Endothelial cell of umbilical vein (primary cell): ENCODE measurements around the gene CCDC40.

Experiments
- EZH2 ChIP-seq: IDR thresholded peaks from 2 replicates; pipeline ENCODE4 v1.6.1; 2012; ENCODE audit warnings: borderline replicate concordance, low read depth, mild to moderate bottlenecking, moderate library complexity, low read length, inconsistent platforms; ENCODE audit not compliant: severe bottlenecking
- MYC ChIP-seq: IDR thresholded peaks from one replicate; pipeline ENCODE4 v1.6.1; 2011; ENCODE audit warnings: mild to moderate bottlenecking, low read depth, low read length
- POLR2A ChIP-seq: IDR thresholded peaks from 2 replicates; pipeline ENCODE4 v1.6.1; 2012; ENCODE audit warnings: low read depth, mild to moderate bottlenecking, control low read depth, low read length
- POLR2AphosphoS5 ChIP-seq: IDR thresholded peaks from 2 replicates; pipeline ENCODE4 v1.6.1; 2012; ENCODE audit warnings: low read depth, mild to moderate bottlenecking, control low read depth, low read length, moderate library complexity; ENCODE audit not compliant: insufficient read depth
- TF ChIP-seq, protein P1 (sequence below), 2 donors: IDR thresholded peaks; 1 replicate in 1 of 2; 2 replicates in 1 of 2; pipeline ENCODE4 v1.5.1; 2011; ENCODE audit warnings: low read length in 2 of 2, mild to moderate bottlenecking in 2 of 2, moderate library complexity in 2 of 2, control low read depth in 1 of 2, inconsistent platforms in 1 of 2, low read depth in 1 of 2; ENCODE audit not compliant: insufficient read depth in 1 of 2; ENCODE audit errors: extremely low read depth in 1 of 2

DNA sequence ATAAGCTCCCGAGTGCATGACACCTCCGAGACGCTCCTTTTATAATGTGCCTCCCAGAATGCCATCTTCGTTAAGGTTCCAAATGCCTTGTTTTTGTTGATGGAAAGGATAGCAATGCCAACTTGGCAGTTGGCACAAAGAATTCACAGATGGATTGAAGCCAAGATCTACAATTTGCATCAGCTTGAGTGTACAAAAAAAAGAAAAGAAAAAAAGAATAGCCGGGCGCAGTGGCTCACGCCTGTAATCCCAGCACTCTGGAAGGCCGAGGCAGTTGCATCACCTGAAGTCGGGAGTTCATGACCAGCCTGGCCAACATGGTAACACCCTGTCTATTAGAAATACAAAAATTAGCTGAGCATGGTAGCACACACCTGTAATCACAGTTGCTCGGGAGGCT lies 8.4 kb upstream of the CCDC40 start:
- TF ChIP-seq, protein P1, sequence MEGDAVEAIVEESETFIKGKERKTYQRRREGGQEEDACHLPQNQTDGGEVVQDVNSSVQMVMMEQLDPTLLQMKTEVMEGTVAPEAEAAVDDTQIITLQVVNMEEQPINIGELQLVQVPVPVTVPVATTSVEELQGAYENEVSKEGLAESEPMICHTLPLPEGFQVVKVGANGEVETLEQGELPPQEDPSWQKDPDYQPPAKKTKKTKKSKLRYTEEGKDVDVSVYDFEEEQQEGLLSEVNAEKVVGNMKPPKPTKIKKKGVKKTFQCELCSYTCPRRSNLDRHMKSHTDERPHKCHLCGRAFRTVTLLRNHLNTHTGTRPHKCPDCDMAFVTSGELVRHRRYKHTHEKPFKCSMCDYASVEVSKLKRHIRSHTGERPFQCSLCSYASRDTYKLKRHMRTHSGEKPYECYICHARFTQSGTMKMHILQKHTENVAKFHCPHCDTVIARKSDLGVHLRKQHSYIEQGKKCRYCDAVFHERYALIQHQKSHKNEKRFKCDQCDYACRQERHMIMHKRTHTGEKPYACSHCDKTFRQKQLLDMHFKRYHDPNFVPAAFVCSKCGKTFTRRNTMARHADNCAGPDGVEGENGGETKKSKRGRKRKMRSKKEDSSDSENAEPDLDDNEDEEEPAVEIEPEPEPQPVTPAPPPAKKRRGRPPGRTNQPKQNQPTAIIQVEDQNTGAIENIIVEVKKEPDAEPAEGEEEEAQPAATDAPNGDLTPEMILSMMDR (IDR thresholded peaks at IDR 0.05; ENCODE audit: extremely low read depth in 1 of 2, insufficient read depth in 1 of 2, low read depth in 1 of 2, low read length in 2 of 2), result no peak
- TF ChIP-seq POLR2AphosphoS5, result no peak
- no peak for TF ChIP-seq POLR2A
- no peak for TF ChIP-seq MYC
- no peak for TF ChIP-seq EZH2
